HG03442 (cell line): Measurements from ENCODE around the gene NKIRAS1.
"Not testable (repeated sequence)": the region's sequence is repeated elsewhere in the genome, so short reads cannot be mapped to it uniquely, and the experiment has no call there.

Source experiments
- ATAC-seq: cut with Tn5 transposase; IDR thresholded peaks from one replicate; pipeline ENCODE4 v1.9.1; 2021; ENCODE audit warnings: mild to moderate bottlenecking, moderate library complexity; ENCODE audit not compliant: unreplicated experiment

NKIRAS1 gene

GRCh38 chr3:23911397-23911796 is 5.4 kb downstream of the NKIRAS1 start:
- ATAC-seq: no peak

GRCh38 chr3:23909341-23909740 is 7.4 kb downstream of the NKIRAS1 start:
- no peak for ATAC-seq

- ATAC-seq: no peak
These were observed 12.2 kb downstream of the NKIRAS1 start for GRCh38 chr3:23904545-23904944.

- no peak for ATAC-seq
These were observed 16.0 kb downstream of the NKIRAS1 start for GRCh38 chr3:23900744-23901143.

- no peak for ATAC-seq
These were observed 21.6 kb downstream of the NKIRAS1 start for GRCh38 chr3:23895181-23895580.

- ATAC-seq: no peak
These were observed 22.3 kb downstream of the NKIRAS1 start for GRCh38 chr3:23894254-23895061.

- no peak for ATAC-seq
These were observed 26.8 kb downstream of the NKIRAS1 start for GRCh38 chr3:23889950-23890349.

- no peak for ATAC-seq
These were observed 27.4 kb downstream of the NKIRAS1 start for GRCh38 chr3:23889386-23889785.

- peak; percentile 44 for ATAC-seq
These were observed 28.1 kb downstream of the NKIRAS1 start for GRCh38 chr3:23888617-23889228.

GRCh38 chr3:23886311-23886710 is 30.5 kb downstream of the NKIRAS1 start:
- ATAC-seq: no peak

- no peak for ATAC-seq
These were observed 31.6 kb downstream of the NKIRAS1 start for GRCh38 chr3:23885210-23885609.

GRCh38 chr3:23884481-23884880 is 32.3 kb downstream of the NKIRAS1 start:
- no peak for ATAC-seq

- ATAC-seq: no peak
These were observed 34.3 kb downstream of the NKIRAS1 start for GRCh38 chr3:23882487-23882918.

- ATAC-seq: not testable (repeated sequence)
These were observed 34.8 kb downstream of the NKIRAS1 start for GRCh38 chr3:23881993-23882392.

- no peak for ATAC-seq
These were observed 36.0 kb downstream of the NKIRAS1 start for GRCh38 chr3:23880703-23881339.

- no peak for ATAC-seq
These were observed 37.3 kb downstream of the NKIRAS1 start for GRCh38 chr3:23879485-23879884.

GRCh38 chr3:23877329-23877980 is 39.3 kb downstream of the NKIRAS1 start:
- ATAC-seq: no peak

- ATAC-seq: no peak
These were observed 39.9 kb downstream of the NKIRAS1 start for GRCh38 chr3:23876923-23877322.

- no peak for ATAC-seq
These were observed 41.6 kb downstream of the NKIRAS1 start for GRCh38 chr3:23875113-23875725.

- no peak for ATAC-seq
These were observed 42.3 kb downstream of the NKIRAS1 start for GRCh38 chr3:23874359-23875112.
